ENCODE data around the gene EPX. TPM values are rescaled to one million over a fixed set of nuclear protein-coding genes. Genes with fewer than 3 reads are reported as not detected.

The EPX gene
- total RNA-seq, 8 experiments from 2014 or later: 0.27 to 0.66 (median 0.38) TPM; not detected in 3

DNA sequence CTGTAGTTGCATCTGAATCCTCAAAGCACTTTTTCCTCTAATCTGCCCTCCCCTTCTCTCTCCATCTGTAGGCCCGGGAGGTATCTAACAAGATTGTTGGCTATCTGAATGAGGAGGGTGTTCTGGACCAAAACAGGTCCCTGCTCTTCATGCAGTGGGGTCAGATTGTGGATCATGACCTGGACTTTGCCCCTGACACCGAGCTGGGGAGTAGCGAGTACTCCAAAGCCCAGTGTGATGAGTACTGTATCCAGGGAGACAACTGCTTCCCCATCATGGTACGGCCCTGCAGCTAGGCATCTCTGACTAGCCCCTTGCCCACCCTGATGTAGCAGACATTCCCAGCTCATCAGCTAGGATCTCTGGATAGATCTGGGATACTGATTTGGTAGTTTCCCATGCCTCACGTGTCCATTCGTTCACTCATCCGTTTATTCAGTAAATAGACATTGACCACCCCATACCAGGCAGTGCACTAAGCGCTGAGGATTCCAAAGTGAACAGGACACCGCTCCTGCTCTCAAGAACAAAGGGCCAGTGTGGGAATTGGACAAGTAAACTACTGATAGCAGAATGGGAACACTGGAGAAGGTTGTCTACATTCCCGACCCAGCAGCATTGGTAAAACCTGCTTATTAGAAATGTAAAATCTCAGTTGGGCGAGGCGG is 58.0 kb downstream of the EPX start:
- no peak for ATAC-seq (replicated peaks in 6 of 8)
- WGBS, 10 experiments: 60 to 100% (median 86%) methylated on average over 1 to 11 of the region's 12 CpGs; no CpG with 5 or more reads in 2 of the 10 experiments
- Histone ChIP-seq H3K4me3 (no peak overlapping the region), H3K4me1 (replicated peaks in 1 of 2) (peaks cover 2 to 4% of the 10 kb centered on the region in 2 donors), H3K27ac (no peak overlapping the region)
- in situ Hi-C loops (cut with MboI; ENCODE audit: low pct_unique_long_range_greater_than_20kb in 2 of 9, low sequenced_read_pairs in 9 of 9, unreplicated experiment in 9 of 9): no loop called here

DNA sequence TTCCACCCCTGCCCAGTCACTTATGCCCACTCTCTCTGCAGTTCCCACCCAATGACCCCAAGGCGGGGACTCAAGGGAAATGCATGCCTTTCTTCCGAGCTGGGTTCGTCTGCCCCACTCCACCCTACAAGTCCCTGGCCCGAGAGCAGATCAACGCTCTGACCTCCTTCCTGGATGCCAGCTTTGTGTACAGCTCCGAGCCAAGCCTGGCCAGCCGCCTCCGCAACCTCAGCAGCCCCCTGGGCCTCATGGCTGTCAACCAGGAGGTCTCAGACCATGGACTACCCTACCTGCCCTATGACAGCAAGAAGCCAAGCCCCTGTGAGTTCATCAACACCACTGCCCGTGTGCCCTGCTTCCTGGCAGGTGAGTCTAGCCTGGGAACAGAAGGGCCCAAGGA is 59.6 kb downstream of the EPX start:
- ATAC-seq (replicated peaks in 6 of 8): no peak
- Histone ChIP-seq H3K27ac (no peak overlapping the region), H3K4me1 (replicated peaks in 1 of 2) (peaks cover 2 to 4% of the 10 kb centered on the region in 2 donors), H3K4me3 (no peak overlapping the region)
- in situ Hi-C loops (cut with MboI; ENCODE audit: low pct_unique_long_range_greater_than_20kb in 2 of 9, low sequenced_read_pairs in 9 of 9, unreplicated experiment in 9 of 9): no loop called here
- WGBS, 10 experiments: 17 to 100% (median 65%) methylated on average over 1 to 4 of the region's 9 CpGs; no CpG with 5 or more reads in 4 of the 10 experiments

DNA sequence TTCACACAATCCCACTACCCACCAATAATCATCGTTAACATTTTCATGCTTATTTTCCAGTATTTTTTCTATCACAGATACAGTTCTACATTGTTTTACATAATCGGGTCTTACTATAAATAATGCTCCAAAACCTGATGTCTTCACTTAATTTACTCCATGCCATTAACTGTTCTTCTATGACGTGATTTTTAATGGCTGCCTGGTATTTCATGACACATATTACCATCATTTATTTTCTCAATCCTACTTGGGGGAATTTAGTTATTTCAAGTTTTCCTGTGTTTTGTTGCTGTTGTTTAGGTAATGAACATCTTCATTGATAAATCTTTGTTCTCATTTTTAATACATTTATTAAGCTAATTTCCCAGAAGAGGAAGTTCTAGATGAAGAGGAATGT is 60.6 kb downstream of the EPX start:
- peaks cover 2 to 4% of the 10 kb centered on the region in 2 donors for H3K4me1 ChIP-seq (replicated peaks in 1 of 2)
- no peak overlapping the region for H3K27ac ChIP-seq
- 32 to 94% (median 57%) methylated on average over 1 to 3 of the region's 3 CpGs for WGBS, 10 experiments
- in situ Hi-C loops (cut with MboI; ENCODE audit: low pct_unique_long_range_greater_than_20kb in 2 of 9, low sequenced_read_pairs in 9 of 9, unreplicated experiment in 9 of 9): no loop called here
- no peak overlapping the region for H3K4me3 ChIP-seq
- no peak for ATAC-seq (replicated peaks in 6 of 8)

Other genes with a start within 250 kb of the EPX start
- 10 to 100 TPM in 6 of 8 experiments, 1 to 10 TPM in 2; 6.9 to 37.4 (median 16.3) TPM for gene CUEDC1, start 237.3 kb upstream of the EPX start, total RNA-seq
- gene VEZF1, start 204.5 kb upstream of the EPX start, total RNA-seq: 10 to 100 TPM; 14.0 to 87.6 (median 43.0) TPM
- 100 to 1,000 TPM; 118 to 433 (median 192) TPM for gene SRSF1, start 185.5 kb upstream of the EPX start, total RNA-seq
- gene DYNLL2, start 109.3 kb upstream of the EPX start, total RNA-seq: 10 to 100 TPM; 16.8 to 78.7 (median 36.0) TPM
- under 1 TPM in 5 of 8 experiments, not detected in 3; 0.05 to 0.76 (median 0.25) TPM for gene OR4D1, start 44.3 kb upstream of the EPX start, total RNA-seq
- under 1 TPM in 3 of 8 experiments, not detected in 5; 0.17 to 0.35 (median 0.28) TPM for gene OR4D2, start 25.7 kb upstream of the EPX start, total RNA-seq
- gene MKS1, start 26.5 kb downstream of the EPX start, total RNA-seq: 10 to 100 TPM in 7 of 8 experiments, 1 to 10 TPM in 1; 7.4 to 32.3 (median 20.9) TPM
- gene LPO, start 45.9 kb downstream of the EPX start, total RNA-seq: 1 to 10 TPM in 2 of 8 experiments, under 1 TPM in 5, not detected in 1; 0.08 to 1.2 (median 0.16) TPM
- 1 to 10 TPM in 2 of 8 experiments, under 1 TPM in 3, not detected in 3; 0.18 to 3.2 (median 0.59) TPM for gene MPO, start 88.2 kb downstream of the EPX start, total RNA-seq
- gene TSPOAP1, start 136.1 kb downstream of the EPX start, total RNA-seq: 10 to 100 TPM in 5 of 8 experiments, 1 to 10 TPM in 2, under 1 TPM in 1; 0.76 to 23.0 (median 13.2) TPM
- 10 to 100 TPM; 47.7 to 87.5 (median 62.3) TPM for gene SUPT4H1, start 159.5 kb downstream of the EPX start, total RNA-seq
- 1 to 10 TPM in 2 of 8 experiments, under 1 TPM in 5, not detected in 1; 0.11 to 2.1 (median 0.41) TPM for gene RNF43, start 224.8 kb downstream of the EPX start, total RNA-seq

Measured in motor neuron (in vitro differentiated cells).